Measurements from ENCODE around the gene PLEKHM3.

Gene PLEKHM3

GRCh38 chr2:207790898-207791297 lies 234.4 kb downstream of the PLEKHM3 start:
- no peak for DNase-seq (ENCODE audit: low read depth)
- no peak for TF ChIP-seq POLR2A (IDR thresholded peaks at IDR 0.05; ENCODE audit: extremely low read depth, insufficient read length)
- TF ChIP-seq MYC (IDR thresholded peaks at IDR 0.05; ENCODE audit: low read depth, low read length): no peak
- TF ChIP-seq, protein P1, sequence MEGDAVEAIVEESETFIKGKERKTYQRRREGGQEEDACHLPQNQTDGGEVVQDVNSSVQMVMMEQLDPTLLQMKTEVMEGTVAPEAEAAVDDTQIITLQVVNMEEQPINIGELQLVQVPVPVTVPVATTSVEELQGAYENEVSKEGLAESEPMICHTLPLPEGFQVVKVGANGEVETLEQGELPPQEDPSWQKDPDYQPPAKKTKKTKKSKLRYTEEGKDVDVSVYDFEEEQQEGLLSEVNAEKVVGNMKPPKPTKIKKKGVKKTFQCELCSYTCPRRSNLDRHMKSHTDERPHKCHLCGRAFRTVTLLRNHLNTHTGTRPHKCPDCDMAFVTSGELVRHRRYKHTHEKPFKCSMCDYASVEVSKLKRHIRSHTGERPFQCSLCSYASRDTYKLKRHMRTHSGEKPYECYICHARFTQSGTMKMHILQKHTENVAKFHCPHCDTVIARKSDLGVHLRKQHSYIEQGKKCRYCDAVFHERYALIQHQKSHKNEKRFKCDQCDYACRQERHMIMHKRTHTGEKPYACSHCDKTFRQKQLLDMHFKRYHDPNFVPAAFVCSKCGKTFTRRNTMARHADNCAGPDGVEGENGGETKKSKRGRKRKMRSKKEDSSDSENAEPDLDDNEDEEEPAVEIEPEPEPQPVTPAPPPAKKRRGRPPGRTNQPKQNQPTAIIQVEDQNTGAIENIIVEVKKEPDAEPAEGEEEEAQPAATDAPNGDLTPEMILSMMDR (IDR thresholded peaks at IDR 0.05; ENCODE audit: low read depth, low read length): no peak

GRCh38 chr2:207787800-207788199 lies 237.5 kb downstream of the PLEKHM3 start:
- no peak for TF ChIP-seq POLR2A (IDR thresholded peaks at IDR 0.05; ENCODE audit: extremely low read depth, insufficient read length)
- no peak for TF ChIP-seq MYC (IDR thresholded peaks at IDR 0.05; ENCODE audit: low read depth, low read length)
- TF ChIP-seq, protein P1 (IDR thresholded peaks at IDR 0.05; ENCODE audit: low read depth, low read length): no peak
- TF ChIP-seq, protein P2, sequence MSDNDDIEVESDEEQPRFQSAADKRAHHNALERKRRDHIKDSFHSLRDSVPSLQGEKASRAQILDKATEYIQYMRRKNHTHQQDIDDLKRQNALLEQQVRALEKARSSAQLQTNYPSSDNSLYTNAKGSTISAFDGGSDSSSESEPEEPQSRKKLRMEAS (IDR thresholded peaks at IDR 0.05; ENCODE audit: low read depth, low read length): no peak
- no peak overlapping the region for H3K4me3 ChIP-seq (ENCODE audit: low read depth, low read length)
- DNase-seq (ENCODE audit: low read depth): no peak

More at GRCh38 chr2:207790898-207791297, 234.4 kb downstream of the PLEKHM3 start:
- H3K4me3 ChIP-seq (ENCODE audit: low read depth, low read length): no peak overlapping the region

- DNase-seq (ENCODE audit: low read depth): peak; percentile 86
- H3K4me3 ChIP-seq (ENCODE audit: low read depth, low read length): no peak overlapping the region
- TF ChIP-seq, protein P2 (IDR thresholded peaks at IDR 0.05; ENCODE audit: low read depth, low read length): no peak
- TF ChIP-seq POLR2A (IDR thresholded peaks at IDR 0.05; ENCODE audit: extremely low read depth, insufficient read length): no peak
- no peak for TF ChIP-seq MYC (IDR thresholded peaks at IDR 0.05; ENCODE audit: low read depth, low read length)
- TF ChIP-seq, protein P1 (IDR thresholded peaks at IDR 0.05; ENCODE audit: low read depth, low read length): no peak
Measured at GRCh38 chr2:207787017-207787416, 238.3 kb downstream of the PLEKHM3 start.

- DNase-seq (ENCODE audit: low read depth): no peak
Measured at GRCh38 chr2:207784898-207785297, 240.4 kb downstream of the PLEKHM3 start.

GRCh38 chr2:207783514-207783913 lies 241.8 kb downstream of the PLEKHM3 start:
- no peak overlapping the region for H3K4me3 ChIP-seq (ENCODE audit: low read depth, low read length)
- DNase-seq (ENCODE audit: low read depth): no peak
- TF ChIP-seq, protein P1 (IDR thresholded peaks at IDR 0.05; ENCODE audit: low read depth, low read length): no peak
- TF ChIP-seq POLR2A (IDR thresholded peaks at IDR 0.05; ENCODE audit: extremely low read depth, insufficient read length): no peak
- TF ChIP-seq MYC (IDR thresholded peaks at IDR 0.05; ENCODE audit: low read depth, low read length): no peak
- TF ChIP-seq, protein P2 (IDR thresholded peaks at IDR 0.05; ENCODE audit: low read depth, low read length): no peak

More at GRCh38 chr2:207784898-207785297, 240.4 kb downstream of the PLEKHM3 start:
- no peak overlapping the region for H3K4me3 ChIP-seq (ENCODE audit: low read depth, low read length)
- TF ChIP-seq MYC (IDR thresholded peaks at IDR 0.05; ENCODE audit: low read depth, low read length): no peak
- TF ChIP-seq POLR2A (IDR thresholded peaks at IDR 0.05; ENCODE audit: extremely low read depth, insufficient read length): no peak
- TF ChIP-seq, protein P2 (IDR thresholded peaks at IDR 0.05; ENCODE audit: low read depth, low read length): no peak
- TF ChIP-seq, protein P1 (IDR thresholded peaks at IDR 0.05; ENCODE audit: low read depth, low read length): no peak
